SH-SY5Y (cell line): ENCODE results near the gene SLC24A4.

Source experiments
- GATA2 ChIP-seq: IDR thresholded peaks from 2 replicates; pipeline ENCODE4 v1.6.1; 2011; ENCODE audit warnings: mild to moderate bottlenecking, low read depth, low read length
- GATA3 ChIP-seq: IDR thresholded peaks from 2 replicates; pipeline ENCODE4 v1.6.1; 2011; ENCODE audit warnings: low read depth, mild to moderate bottlenecking, low read length, moderate library complexity

- TF ChIP-seq GATA2 (no peak), GATA3 (no peak)
Measured at GRCh38 chr14:92282669-92283068, 40.3 kb upstream of the SLC24A4 start.
